Natural killer cell (primary cell): ENCODE measurements around the gene ZNF33A. TPM values are rescaled to one million over a fixed set of nuclear protein-coding genes. Genes with fewer than 3 reads are reported as not detected.

Source experiments
- ATAC-seq, 3 donors: fragments of 150-1000 bp in 2 of 3; fragments of 200-7000 bp in 1 of 3; cut with Tn5 transposase; 1 replicate in 1 of 3; 2 replicates in 2 of 3; pipeline ENCODE4 v1.10.0; 2021; ENCODE audit warnings: mild to moderate bottlenecking in 2 of 3, moderate library complexity in 2 of 3
- DNase-seq, 2 donors: peaks; one replicate each; pipeline versions ENCODE4 v3.0.0 to v3.0.0-alpha.2; 2013 to 2021; ENCODE audit warnings: mixed read lengths in 1 of 2
- H3K27ac ChIP-seq: one replicate; pipeline ENCODE4 v1.5.1; 2013; ENCODE audit warnings: mild to moderate bottlenecking, low read length
- H3K27me3 ChIP-seq: one replicate; pipeline ENCODE4 v1.6.1; 2013; ENCODE audit warnings: low read length; ENCODE audit not compliant: control insufficient read depth, insufficient read depth
- H3K36me3 ChIP-seq: one replicate; pipeline ENCODE4 v1.6.1; 2013; ENCODE audit warnings: low read length; ENCODE audit not compliant: control insufficient read depth, insufficient read depth
- H3K4me1 ChIP-seq: one replicate; pipeline ENCODE4 v1.6.1; 2013; ENCODE audit warnings: low read length; ENCODE audit not compliant: control insufficient read depth, insufficient read depth
- H3K4me3 ChIP-seq: one replicate; pipeline ENCODE4 v1.5.1; 2013; ENCODE audit warnings: low read length
- H3K9me3 ChIP-seq: one replicate; pipeline ENCODE4 v1.6.1; 2013; ENCODE audit warnings: low read length; ENCODE audit not compliant: control insufficient read depth, insufficient read depth
- H3K27ac Mint-ChIP-seq, 2 donors: one replicate each; pipeline ENCODE4 v1.8.0; 2022; ENCODE audit warnings: mild to moderate bottlenecking in 2 of 2, mixed read lengths in 2 of 2, moderate library complexity in 1 of 2
- H3K27me3 Mint-ChIP-seq, 2 donors: one replicate each; pipeline ENCODE4 v1.8.0; 2022; ENCODE audit warnings: low read depth in 2 of 2, mixed read lengths in 2 of 2
- H3K36me3 Mint-ChIP-seq: one replicate; pipeline ENCODE4 v1.8.0; 2022; ENCODE audit warnings: mixed read lengths
- H3K4me1 Mint-ChIP-seq, 2 donors: one replicate each; pipeline ENCODE4 v1.8.0; 2022; ENCODE audit warnings: mixed read lengths in 2 of 2
- H3K4me3 Mint-ChIP-seq: one replicate; pipeline ENCODE4 v1.8.0; 2022; ENCODE audit warnings: mild to moderate bottlenecking, moderate library complexity, mixed read lengths
- H3K9me3 Mint-ChIP-seq, 2 donors: one replicate each; pipeline ENCODE4 v1.8.0; 2022; ENCODE audit warnings: mixed read lengths in 2 of 2
- CTCF ChIP-seq: fragments of 200-600 bp; IDR thresholded peaks from one replicate; pipeline ENCODE4 v1.8.0; 2022; ENCODE audit warnings: antibody characterized with exemption
- WGBS: methylation state at CpG from one replicate; pipeline ENCODE4 v1.1.7; 2013; ENCODE audit warnings: missing lambda C conversion rate; ENCODE audit not compliant: insufficient coverage; 5-methylcytosine and 5-hydroxymethylcytosine counted together
- intact Hi-C: fragments of 100-400 bp; cut with micrococcal nuclease; formaldehyde crosslinking; loops from one replicate; pipeline ENCODE4 v1.14.2; 2022
- total RNA-seq, 4 donors: library from RNA; stranded (reverse); fragments of 120-200 nt in 1 of 4; gene quantifications; one replicate each; pipeline versions ENCODE4 v1.2.3 to v1.2.4, GENCODE V29; 2013 to 2022

ZNF33A gene
- total RNA-seq, 3 donors from 2014 or later (not counting 1 experiment from before 2014, with no cell fraction given) = 31.2 to 44.7 (median 34.1) TPM

- intact Hi-C loops = no loop called here
- H3K4me3 Mint-ChIP-seq = peak overlapping the region; percentile 92
- ATAC-seq = no peak
- TF ChIP-seq CTCF = no peak
- Histone ChIP-seq H3K36me3 (peaks cover 3% of the 10 kb centered on the region), H3K4me3 (peak overlapping the region; percentile 51), H3K9me3 (no peaks in the 10 kb centered on the region), H3K27me3 (no peaks in the 10 kb centered on the region), H3K27ac (peak overlapping the region; percentile 78), H3K4me1 (peaks cover 6% of the 10 kb centered on the region)
- H3K27me3 Mint-ChIP-seq = no peaks in the 10 kb centered on the region
- H3K4me1 Mint-ChIP-seq = peaks cover 25 to 38% of the 10 kb centered on the region in 2 donors
- WGBS = 25% methylated on average over 4 of the region's 5 CpGs
- peak overlapping the region; percentile 89 to 97 for H3K27ac Mint-ChIP-seq
- peak in 1 of 2 donors; percentile 43 for DNase-seq
- no peaks in the 10 kb centered on the region for H3K9me3 Mint-ChIP-seq
- no peaks in the 10 kb centered on the region for H3K36me3 Mint-ChIP-seq
Observed at GRCh38 chr10:37975401-37975991, 35.0 kb upstream of the ZNF33A start.

DNA sequence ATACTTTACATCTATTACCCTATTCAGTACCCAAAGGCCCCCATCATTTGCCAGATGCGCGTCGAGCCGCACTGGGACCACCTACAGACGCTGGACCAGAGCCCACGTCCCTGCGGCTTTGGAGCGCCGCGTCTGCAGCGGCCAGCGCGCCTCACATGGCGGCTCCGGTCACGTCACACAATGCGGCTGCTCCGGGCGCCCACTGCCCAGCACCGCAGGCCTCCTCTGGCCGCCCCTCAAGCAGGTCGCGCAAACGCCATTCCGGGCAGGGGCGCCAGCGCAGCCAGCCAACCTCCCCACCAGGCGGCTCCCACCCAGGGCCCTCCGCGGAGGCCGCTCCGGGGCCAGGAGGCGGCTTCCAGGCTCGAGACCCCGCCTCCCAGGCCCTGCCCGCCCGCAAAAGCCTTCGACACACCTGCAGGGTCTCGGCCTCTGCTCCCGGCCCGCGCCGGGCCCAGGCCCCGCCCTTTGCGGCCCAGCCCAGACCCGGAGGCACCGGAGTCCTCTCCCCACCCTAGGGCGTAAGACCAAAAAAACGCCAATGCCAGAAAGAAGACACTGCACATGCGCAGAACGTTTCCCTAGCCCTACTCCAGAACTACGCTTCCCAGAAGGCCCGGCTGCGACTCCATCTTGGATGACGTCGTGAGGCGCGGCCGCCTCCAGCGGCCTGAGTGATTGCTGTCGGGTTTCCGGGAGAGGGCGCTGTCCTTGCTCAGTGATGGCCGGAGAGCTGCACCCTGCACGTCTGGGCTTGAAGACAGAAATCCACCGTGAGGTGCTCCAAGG, 34.2 kb upstream of the ZNF33A start, which contains the start of gene ZNF25:
Gene ZNF25, minus strand, starts transcription at position 557 of the 789 bp plus-strand sequence. CDS start 4,925 bp downstream, outside the sequence.
- peak within 1 kb of the TSS; percentile 89 to 97 for H3K27ac Mint-ChIP-seq

DNA sequence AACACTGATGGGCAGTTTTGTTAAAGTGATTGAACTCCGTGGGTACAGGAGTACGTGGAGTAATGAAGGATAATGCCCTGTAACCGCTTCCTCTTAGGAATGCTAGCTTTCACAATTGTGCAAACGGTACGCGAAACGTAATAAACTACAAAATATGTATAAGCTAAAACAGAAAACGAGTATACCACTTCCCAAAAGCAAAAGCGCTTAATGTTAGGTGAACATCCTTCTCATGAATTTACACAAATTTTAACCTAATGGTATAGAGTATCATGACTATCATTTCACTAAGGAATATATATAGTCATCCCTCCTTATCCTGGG, 33.6 kb upstream of the ZNF33A start:
- Mint-ChIP-seq H3K36me3 (no peaks in the 10 kb centered on the region), H3K4me3 (peak overlapping the region; percentile 92), H3K9me3 (no peaks in the 10 kb centered on the region), H3K27me3 (no peaks in the 10 kb centered on the region), H3K4me1 (peaks cover 25 to 38% of the 10 kb centered on the region in 2 donors), H3K27ac (peak overlapping the region; percentile 89 to 97)
- intact Hi-C loops = loop anchor here (1.0 to 2.0 kb wide), 5 partner anchors 33 to 425 kb away; partner anchors contain the start of genes ZNF248, ZNF33A and ZNF37A
- no peak for TF ChIP-seq CTCF
- H3K4me3 ChIP-seq = peak overlapping the region; percentile 51
- H3K36me3 ChIP-seq = no peaks in the 10 kb centered on the region
- DNase-seq (no peak), ATAC-seq (no peak)
- no peaks in the 10 kb centered on the region for H3K27me3 ChIP-seq
- WGBS = 0% methylated on average over 8 of the region's 9 CpGs
- no peaks in the 10 kb centered on the region for H3K9me3 ChIP-seq
- peak overlapping the region; percentile 78 for H3K27ac ChIP-seq
- peaks cover 6% of the 10 kb centered on the region for H3K4me1 ChIP-seq

More for the DNA sequence above, 34.2 kb upstream of the ZNF33A start, which contains the start of gene ZNF25:
- peak; percentile 90 to 100 for DNase-seq
- Histone ChIP-seq H3K36me3 (no peaks in the 10 kb centered on the region), H3K4me3 (peak within 1 kb of the TSS; percentile 51), H3K9me3 (no peaks in the 10 kb centered on the region), H3K27me3 (no peaks in the 10 kb centered on the region), H3K27ac (peak within 1 kb of the TSS; percentile 78), H3K4me1 (peaks cover 6% of the 10 kb centered on the region)
- peaks cover 25 to 38% of the 10 kb centered on the region in 2 donors for H3K4me1 Mint-ChIP-seq
- H3K9me3 Mint-ChIP-seq = no peaks in the 10 kb centered on the region
- peak; percentile 92 to 98 (median 94) for ATAC-seq
- 0% methylated on average over 66 of the region's 66 CpGs for WGBS
- peak; percentile 80 for TF ChIP-seq CTCF
- peak within 1 kb of the TSS; percentile 92 for H3K4me3 Mint-ChIP-seq
- no peaks in the 10 kb centered on the region for H3K36me3 Mint-ChIP-seq
- intact Hi-C loops = loop anchor here (1.0 to 2.0 kb wide), 5 partner anchors 34 to 426 kb away; partner anchors contain the start of genes ZNF248, ZNF33A and ZNF37A
- H3K27me3 Mint-ChIP-seq = no peaks in the 10 kb centered on the region
